Activated CD8-positive, alpha-beta memory T cell treated with anti-CD3 and anti-CD28 coated beads, Interleukin-2, amount 50 U/mL, for 24 hours (primary cell): ENCODE measurements around the gene DCN.

ENCODE experiments used
- DNase-seq: peaks from one replicate; pipeline ENCODE4 v3.0.0-alpha.2; 2020; ENCODE audit errors: extremely low read depth

The DCN gene

DNA sequence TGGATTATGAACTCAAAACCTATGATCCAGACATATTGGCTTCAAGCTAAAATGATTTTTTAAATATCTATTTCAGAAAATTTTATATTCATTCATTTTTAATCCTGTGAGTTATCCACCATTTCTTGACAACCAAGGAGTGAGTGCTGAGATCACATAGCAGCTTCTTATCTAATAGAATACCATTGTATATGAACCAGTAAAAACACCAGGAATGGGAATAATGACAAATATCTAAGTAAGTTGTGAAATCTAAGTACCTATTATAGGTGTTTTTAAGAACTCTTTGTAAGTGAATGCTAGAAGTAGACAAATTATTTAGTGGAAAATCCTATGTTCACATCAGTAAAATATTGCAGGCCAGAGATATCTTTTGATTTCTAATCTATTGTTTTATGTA lies 79.5 kb downstream of the DCN start:
- no peak for DNase-seq

DNA sequence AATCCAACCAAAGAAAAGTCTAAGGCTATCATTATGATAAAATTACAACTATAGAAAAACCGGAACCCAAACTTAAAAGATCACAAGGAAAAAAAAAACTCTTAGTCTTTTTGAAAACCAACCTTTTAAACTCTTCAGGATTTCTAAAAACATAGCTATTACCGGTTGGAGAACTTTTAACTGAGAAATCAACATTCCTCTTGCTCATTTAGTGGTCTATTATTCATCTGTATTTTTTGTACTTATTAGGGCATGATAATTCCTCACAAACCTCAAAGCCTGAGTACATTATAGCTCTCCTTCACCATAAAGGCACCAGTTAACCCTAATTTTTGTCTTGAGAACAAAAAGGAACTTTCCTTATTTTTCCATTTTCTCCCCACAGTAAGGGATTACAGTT lies 81.7 kb downstream of the DCN start:
- no peak for DNase-seq

- DNase-seq, result no peak
Observed at GRCh38 chr12:91099836-91100235, 82.8 kb downstream of the DCN start.

GRCh38 chr12:91099341-91099740 lies 83.3 kb downstream of the DCN start:
- no peak for DNase-seq

- DNase-seq, result no peak
Observed at GRCh38 chr12:91098941-91099340, 83.7 kb downstream of the DCN start.

DNA sequence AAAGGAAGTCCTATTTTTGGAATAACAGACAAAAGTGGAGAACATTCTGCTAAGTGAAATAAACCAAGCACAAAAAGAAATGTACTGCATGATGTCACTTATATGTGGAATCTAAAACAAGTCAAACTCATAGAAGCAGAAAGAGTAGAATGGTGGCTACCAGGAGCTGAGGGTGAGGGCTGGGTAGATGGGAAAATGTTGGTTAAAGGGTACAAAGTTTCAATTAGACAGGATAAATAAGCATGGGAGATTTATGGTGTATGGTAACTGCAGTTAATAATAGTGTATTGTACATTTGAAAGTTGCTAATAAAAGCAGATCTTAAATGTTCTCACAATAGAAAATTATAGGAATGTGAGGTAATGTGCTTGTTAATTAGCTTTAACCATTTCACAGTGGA lies 84.2 kb downstream of the DCN start:
- DNase-seq, result no peak

- no peak for DNase-seq
Observed at GRCh38 chr12:91094957-91095356, 87.7 kb downstream of the DCN start.

DNA sequence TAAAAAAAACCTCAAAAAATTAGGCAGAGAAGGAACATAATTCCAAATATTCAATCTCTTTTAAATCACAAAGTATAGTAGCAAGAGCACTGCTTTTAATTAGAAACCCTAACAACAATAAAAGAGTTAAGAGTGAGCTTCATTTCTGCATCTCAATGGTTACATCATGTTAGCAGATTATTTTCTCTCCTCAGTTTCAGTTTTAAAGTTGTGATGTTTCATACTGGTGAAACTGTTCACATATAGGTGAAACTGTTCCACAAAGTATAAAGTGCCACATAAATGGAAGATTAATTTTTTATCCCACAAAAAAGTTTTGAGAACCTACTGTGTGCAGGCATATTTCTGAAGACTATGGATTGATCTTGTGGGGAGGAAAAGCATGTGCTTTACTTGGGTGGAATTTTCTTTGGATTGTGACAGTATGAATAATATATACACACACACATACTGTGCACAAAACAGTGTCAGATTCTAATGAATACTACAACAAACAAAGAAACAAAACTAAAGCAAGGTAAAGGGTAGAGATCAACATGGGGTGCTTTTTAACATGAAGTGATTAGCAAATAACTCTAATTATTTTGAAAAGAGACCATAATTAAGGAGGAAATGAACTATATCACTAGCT lies 88.5 kb downstream of the DCN start:
- no peak for DNase-seq

GRCh38 chr12:91093341-91093740 lies 89.3 kb downstream of the DCN start:
- DNase-seq, result no peak

GRCh38 chr12:91091916-91092715 lies 90.5 kb downstream of the DCN start:
- no peak for DNase-seq
